Measurements from ENCODE around the gene AGRP. TPM values are rescaled to one million over a fixed set of nuclear protein-coding genes. Genes with fewer than 3 reads are reported as not detected.
A peak's percentile ranks its signal among the peaks of the same experiment; 100 is the strongest.

AGRP gene
- total RNA-seq, 1 donor from 2014 or later: not detected

DNA sequence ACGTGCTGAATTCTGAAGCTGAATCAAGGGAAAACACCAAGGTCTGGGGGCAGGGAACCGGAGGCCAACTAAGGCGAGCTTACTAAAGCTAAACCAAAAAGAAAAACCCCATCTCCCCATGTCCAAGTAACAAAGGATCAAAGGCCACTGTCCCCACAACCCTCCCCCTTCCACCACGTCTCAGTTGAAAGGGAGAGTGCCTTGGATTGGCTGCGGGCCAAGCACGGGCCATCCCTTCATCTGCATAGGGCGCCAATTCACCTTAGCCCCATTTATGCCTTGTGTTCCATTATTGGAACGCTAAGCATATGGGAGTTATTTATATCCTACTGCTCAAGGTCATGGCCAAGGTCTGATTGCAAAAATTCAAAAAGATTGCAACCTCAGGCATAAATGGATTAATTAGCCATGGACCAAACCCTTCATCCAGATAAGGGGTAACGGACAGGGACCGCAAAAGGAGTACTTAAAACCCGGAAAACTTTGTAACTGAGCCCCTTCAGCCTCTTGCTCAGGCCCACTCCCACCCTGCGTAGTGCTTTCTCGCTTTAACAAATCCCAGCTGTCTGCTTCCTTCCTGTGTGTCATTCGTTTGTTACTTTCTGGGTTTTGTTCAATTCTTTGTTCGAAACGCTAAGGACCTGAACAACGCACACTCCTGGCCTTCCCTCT lies 1.6 kb downstream of the AGRP start:
- no peaks in the 10 kb centered on the region for H3K9me3 Mint-ChIP-seq (ENCODE audit: unreplicated experiment)
- peak; percentile 39 for DNase-seq (ENCODE audit: low read depth)

DNA sequence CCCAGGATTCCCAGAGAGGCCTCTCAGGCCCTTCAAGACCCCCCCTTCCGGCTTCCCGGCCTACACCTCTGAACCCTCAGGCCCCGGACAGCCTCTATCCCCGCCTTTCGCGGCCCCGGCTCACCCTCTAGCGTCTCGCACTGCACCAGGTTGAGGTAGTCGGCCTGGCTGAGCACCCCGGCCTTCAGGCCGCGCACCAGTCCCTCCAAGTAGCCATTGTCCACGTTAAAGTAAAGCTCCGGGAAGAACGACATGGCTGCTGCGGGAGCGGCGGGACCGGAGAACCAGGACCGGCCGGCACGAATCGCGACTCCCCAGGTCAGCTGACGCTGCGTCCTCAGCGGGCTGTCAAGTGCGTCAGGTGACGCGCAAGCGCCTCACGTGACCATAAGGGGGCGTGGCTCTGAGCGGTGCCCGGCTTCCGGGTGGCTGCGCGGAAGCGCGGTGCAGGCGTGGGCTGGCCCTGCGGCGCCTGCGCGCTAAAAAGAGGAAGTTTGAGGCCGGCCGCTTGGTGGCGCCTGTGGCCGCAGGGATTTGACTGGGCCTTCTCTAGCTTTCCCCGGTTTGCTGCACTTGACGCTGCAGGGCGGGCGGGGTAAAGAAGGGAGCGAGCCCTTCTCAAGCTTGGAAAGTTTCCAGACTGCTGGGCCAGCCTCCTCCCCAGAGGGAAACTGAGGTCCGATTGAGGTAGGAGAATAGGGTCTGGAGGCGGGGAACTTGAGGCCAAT lies 2.4 kb downstream of the AGRP start, which contains the start of gene ATP6V0D1:
Gene ATP6V0D1 (minus strand): TSS at position 325 of the 728 bp plus-strand sequence. CDS start 71 bp downstream, at position 254.
- peak within 1 kb of the TSS; percentile 96 for H3K27ac ChIP-seq (ENCODE audit: low read depth, low read length)
- no peaks in the 10 kb centered on the region for H3K9me3 Mint-ChIP-seq (ENCODE audit: unreplicated experiment)
- no peaks in the 10 kb centered on the region for H3K36me3 ChIP-seq (ENCODE audit: insufficient read depth, low read length)
- peak within 1 kb of the TSS; percentile 95 for H2AFZ ChIP-seq (ENCODE audit: low read depth, low read length)
- H3K27ac Mint-ChIP-seq (ENCODE audit: unreplicated experiment): peak within 1 kb of the TSS; percentile 98
- no peaks in the 10 kb centered on the region for H3K36me3 Mint-ChIP-seq (ENCODE audit: low read depth, unreplicated experiment)
- peak within 1 kb of the TSS; percentile 99 for H3K4me2 ChIP-seq (ENCODE audit: low read length)
- no peaks in the 10 kb centered on the region for H3K9me3 ChIP-seq (ENCODE audit: insufficient read depth, low read depth, low read length)
- H3K9ac ChIP-seq (ENCODE audit: low read length): peak within 1 kb of the TSS; percentile 99
- H3K27me3 Mint-ChIP-seq (ENCODE audit: low read depth, unreplicated experiment): no peaks in the 10 kb centered on the region
- peaks cover 35% of the 10 kb centered on the region for H4K20me1 ChIP-seq (ENCODE audit: insufficient read depth, low read length)
- FAIRE-seq: no peak
- peak; percentile 88 for DNase-seq (ENCODE audit: low read depth)
- H3K4me3 ChIP-seq (ENCODE audit: insufficient read depth, low read depth, low read length): peak within 1 kb of the TSS; percentile 96
- TF ChIP-seq EZH2 (IDR thresholded peaks at IDR 0.05; ENCODE audit: insufficient read depth, low read length): no peak
- TF ChIP-seq, protein P1, sequence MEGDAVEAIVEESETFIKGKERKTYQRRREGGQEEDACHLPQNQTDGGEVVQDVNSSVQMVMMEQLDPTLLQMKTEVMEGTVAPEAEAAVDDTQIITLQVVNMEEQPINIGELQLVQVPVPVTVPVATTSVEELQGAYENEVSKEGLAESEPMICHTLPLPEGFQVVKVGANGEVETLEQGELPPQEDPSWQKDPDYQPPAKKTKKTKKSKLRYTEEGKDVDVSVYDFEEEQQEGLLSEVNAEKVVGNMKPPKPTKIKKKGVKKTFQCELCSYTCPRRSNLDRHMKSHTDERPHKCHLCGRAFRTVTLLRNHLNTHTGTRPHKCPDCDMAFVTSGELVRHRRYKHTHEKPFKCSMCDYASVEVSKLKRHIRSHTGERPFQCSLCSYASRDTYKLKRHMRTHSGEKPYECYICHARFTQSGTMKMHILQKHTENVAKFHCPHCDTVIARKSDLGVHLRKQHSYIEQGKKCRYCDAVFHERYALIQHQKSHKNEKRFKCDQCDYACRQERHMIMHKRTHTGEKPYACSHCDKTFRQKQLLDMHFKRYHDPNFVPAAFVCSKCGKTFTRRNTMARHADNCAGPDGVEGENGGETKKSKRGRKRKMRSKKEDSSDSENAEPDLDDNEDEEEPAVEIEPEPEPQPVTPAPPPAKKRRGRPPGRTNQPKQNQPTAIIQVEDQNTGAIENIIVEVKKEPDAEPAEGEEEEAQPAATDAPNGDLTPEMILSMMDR (IDR thresholded peaks at IDR 0.05; ENCODE audit: insufficient read depth, low read depth, low read length): peak; percentile 72
- H3K27me3 ChIP-seq (ENCODE audit: insufficient read depth, low read length): no peaks in the 10 kb centered on the region
- peaks cover 16% of the 10 kb centered on the region for H3K4me1 Mint-ChIP-seq (ENCODE audit: low read depth, unreplicated experiment)
- peak within 1 kb of the TSS; percentile 98 for H3K4me3 Mint-ChIP-seq (ENCODE audit: unreplicated experiment)
- peaks cover 70% of the 10 kb centered on the region for H3K79me2 ChIP-seq (ENCODE audit: insufficient read depth, low read length)
- peaks cover 16% of the 10 kb centered on the region for H3K4me1 ChIP-seq (ENCODE audit: insufficient read depth, low read length)

More for the DNA sequence above, 1.6 kb downstream of the AGRP start:
- H3K27ac Mint-ChIP-seq (ENCODE audit: unreplicated experiment): peak overlapping the region; percentile 87
- Histone ChIP-seq H4K20me1 (ENCODE audit: insufficient read depth, low read length) (peaks cover 28% of the 10 kb centered on the region), H2AFZ (ENCODE audit: low read depth, low read length) (peak overlapping the region; percentile 88), H3K4me2 (ENCODE audit: low read length) (peak overlapping the region; percentile 99), H3K79me2 (ENCODE audit: insufficient read depth, low read length) (peaks cover 63% of the 10 kb centered on the region), H3K36me3 (ENCODE audit: insufficient read depth, low read length) (no peaks in the 10 kb centered on the region), H3K9ac (ENCODE audit: low read length) (peak overlapping the region; percentile 99), H3K27me3 (ENCODE audit: insufficient read depth, low read length) (no peaks in the 10 kb centered on the region), H3K9me3 (ENCODE audit: insufficient read depth, low read depth, low read length) (no peaks in the 10 kb centered on the region), H3K4me1 (ENCODE audit: insufficient read depth, low read length) (peaks cover 16% of the 10 kb centered on the region), H3K4me3 (ENCODE audit: insufficient read depth, low read depth, low read length) (peak overlapping the region; percentile 86), H3K27ac (ENCODE audit: low read depth, low read length) (peak overlapping the region; percentile 64)
- peak overlapping the region; percentile 98 for H3K4me3 Mint-ChIP-seq (ENCODE audit: unreplicated experiment)
- TF ChIP-seq, protein P1 (IDR thresholded peaks at IDR 0.05; ENCODE audit: insufficient read depth, low read depth, low read length): no peak
- TF ChIP-seq EZH2 (IDR thresholded peaks at IDR 0.05; ENCODE audit: insufficient read depth, low read length): no peak
- no peak for FAIRE-seq
- peaks cover 16% of the 10 kb centered on the region for H3K4me1 Mint-ChIP-seq (ENCODE audit: low read depth, unreplicated experiment)
- no peaks in the 10 kb centered on the region for H3K36me3 Mint-ChIP-seq (ENCODE audit: low read depth, unreplicated experiment)
- H3K27me3 Mint-ChIP-seq (ENCODE audit: low read depth, unreplicated experiment): no peaks in the 10 kb centered on the region
